ENCODE measurements around the gene KCNK18.

Gene KCNK18

GRCh38 chr10:117218654-117219053 lies 21.4 kb downstream of the KCNK18 start:
- H3K9me3 ChIP-seq (ENCODE audit: severe bottlenecking) = no peaks in the 10 kb centered on the region
- no peaks in the 10 kb centered on the region for H3K36me3 ChIP-seq (ENCODE audit: low read depth)
- DNase-seq (ENCODE audit: low spot score) = no peak
- H3K4me3 ChIP-seq (ENCODE audit: severe bottlenecking) = no peak overlapping the region
- TF ChIP-seq CTCF (IDR thresholded peaks at IDR 0.05; ENCODE audit: poor library complexity, severe bottlenecking) = no peak
- H3K4me1 ChIP-seq (ENCODE audit: insufficient read depth, poor library complexity, severe bottlenecking) = no peaks in the 10 kb centered on the region
- H3K27me3 ChIP-seq (ENCODE audit: insufficient read depth, poor library complexity, severe bottlenecking) = no peaks in the 10 kb centered on the region
- H3K27ac ChIP-seq (ENCODE audit: poor library complexity, severe bottlenecking) = no peak overlapping the region
- ATAC-seq (ENCODE audit: low read depth) = no peak

DNA sequence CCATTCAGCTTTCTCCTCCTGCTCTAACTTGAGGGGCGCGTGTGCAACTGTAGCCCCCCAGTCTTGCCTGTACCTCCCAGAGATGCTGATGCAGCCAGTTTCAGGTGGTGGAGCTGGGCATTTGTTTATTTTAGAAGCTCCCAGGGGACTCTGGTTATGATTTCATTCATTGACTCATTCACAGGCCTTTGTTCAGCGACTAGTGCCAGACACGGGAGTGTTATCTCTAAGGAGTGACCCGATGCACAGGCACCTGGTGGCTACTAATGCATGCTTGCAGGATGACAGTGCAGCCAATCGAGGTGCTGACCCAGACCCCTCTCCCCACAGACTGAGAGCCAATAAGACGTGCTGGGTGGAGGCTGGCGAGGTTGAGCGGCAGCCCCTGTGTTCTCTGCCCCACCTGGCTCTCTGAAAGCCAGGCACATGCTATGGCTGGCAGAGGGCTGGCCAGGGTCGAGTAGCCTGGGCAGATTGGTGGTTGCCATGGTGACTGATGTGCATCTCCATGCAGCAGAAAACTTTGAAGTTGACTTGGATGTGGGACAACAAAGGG lies 23.9 kb downstream of the KCNK18 start:
- Histone ChIP-seq H3K27me3 (ENCODE audit: insufficient read depth, poor library complexity, severe bottlenecking) (no peaks in the 10 kb centered on the region), H3K27ac (ENCODE audit: poor library complexity, severe bottlenecking) (no peak overlapping the region), H3K9me3 (ENCODE audit: severe bottlenecking) (no peaks in the 10 kb centered on the region), H3K36me3 (ENCODE audit: low read depth) (no peaks in the 10 kb centered on the region), H3K4me3 (ENCODE audit: severe bottlenecking) (no peak overlapping the region), H3K4me1 (ENCODE audit: insufficient read depth, poor library complexity, severe bottlenecking) (no peaks in the 10 kb centered on the region)
- DNase-seq (ENCODE audit: low spot score) (no peak), ATAC-seq (ENCODE audit: low read depth) (peak; percentile 70)
- TF ChIP-seq CTCF (IDR thresholded peaks at IDR 0.05; ENCODE audit: poor library complexity, severe bottlenecking) = no peak

- Histone ChIP-seq H3K27ac (ENCODE audit: poor library complexity, severe bottlenecking) (no peak overlapping the region), H3K9me3 (ENCODE audit: severe bottlenecking) (no peaks in the 10 kb centered on the region), H3K36me3 (ENCODE audit: low read depth) (no peaks in the 10 kb centered on the region), H3K27me3 (ENCODE audit: insufficient read depth, poor library complexity, severe bottlenecking) (no peaks in the 10 kb centered on the region), H3K4me3 (ENCODE audit: severe bottlenecking) (no peak overlapping the region), H3K4me1 (ENCODE audit: insufficient read depth, poor library complexity, severe bottlenecking) (no peaks in the 10 kb centered on the region)
- DNase-seq (ENCODE audit: low spot score) (no peak), ATAC-seq (ENCODE audit: low read depth) (no peak)
- TF ChIP-seq CTCF (IDR thresholded peaks at IDR 0.05; ENCODE audit: poor library complexity, severe bottlenecking) = no peak
These were observed 25.3 kb downstream of the KCNK18 start for GRCh38 chr10:117222552-117222951.

- Histone ChIP-seq H3K9me3 (ENCODE audit: severe bottlenecking) (no peaks in the 10 kb centered on the region), H3K36me3 (ENCODE audit: low read depth) (no peaks in the 10 kb centered on the region), H3K27ac (ENCODE audit: poor library complexity, severe bottlenecking) (no peak overlapping the region), H3K27me3 (ENCODE audit: insufficient read depth, poor library complexity, severe bottlenecking) (no peaks in the 10 kb centered on the region), H3K4me1 (ENCODE audit: insufficient read depth, poor library complexity, severe bottlenecking) (no peaks in the 10 kb centered on the region), H3K4me3 (ENCODE audit: severe bottlenecking) (no peak overlapping the region)
- DNase-seq (ENCODE audit: low spot score) (no peak), ATAC-seq (ENCODE audit: low read depth) (no peak)
- no peak for TF ChIP-seq CTCF (IDR thresholded peaks at IDR 0.05; ENCODE audit: poor library complexity, severe bottlenecking)
These were observed 25.8 kb downstream of the KCNK18 start for GRCh38 chr10:117222976-117223692.

All from RWPE2 (cell line).